ENCODE data around the gene ERVW-1. TPM values are rescaled to one million over a fixed set of nuclear protein-coding genes. Genes with fewer than 3 reads are reported as not detected.
"Not testable (repeated sequence)": the region's sequence is repeated elsewhere in the genome, so short reads cannot be mapped to it uniquely, and the experiment has no call there.

The ERVW-1 gene
- total RNA-seq, 6 experiments from 2014 or later = not detected

DNA sequence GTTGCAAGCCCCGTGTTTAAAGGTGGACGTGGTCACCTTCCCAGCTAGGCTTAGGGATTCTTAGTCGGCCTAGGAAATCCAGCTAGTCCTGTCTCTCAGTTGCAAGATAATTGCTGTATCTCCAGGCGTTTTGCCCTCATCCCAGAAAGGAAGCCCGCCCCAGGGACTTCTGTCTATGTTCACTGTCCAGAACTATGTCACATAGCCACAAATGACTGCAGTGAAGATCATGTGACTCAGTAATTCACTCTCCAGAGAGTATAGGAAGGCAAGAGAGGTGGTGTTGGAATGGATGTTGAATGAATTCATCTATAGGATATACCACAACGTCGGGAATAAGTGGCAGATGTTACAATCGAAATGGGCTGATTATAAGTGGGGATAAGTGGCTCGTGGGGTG lies 349 bp upstream of the ERVW-1 start:
- H3K27me3 Mint-ChIP-seq (ENCODE audit: insufficient read depth) = peaks cover 3% of the 10 kb centered on the region
- no peak for DNase-seq
- no peaks in the 10 kb centered on the region for H3K9me3 Mint-ChIP-seq
- TF ChIP-seq, protein P1, sequence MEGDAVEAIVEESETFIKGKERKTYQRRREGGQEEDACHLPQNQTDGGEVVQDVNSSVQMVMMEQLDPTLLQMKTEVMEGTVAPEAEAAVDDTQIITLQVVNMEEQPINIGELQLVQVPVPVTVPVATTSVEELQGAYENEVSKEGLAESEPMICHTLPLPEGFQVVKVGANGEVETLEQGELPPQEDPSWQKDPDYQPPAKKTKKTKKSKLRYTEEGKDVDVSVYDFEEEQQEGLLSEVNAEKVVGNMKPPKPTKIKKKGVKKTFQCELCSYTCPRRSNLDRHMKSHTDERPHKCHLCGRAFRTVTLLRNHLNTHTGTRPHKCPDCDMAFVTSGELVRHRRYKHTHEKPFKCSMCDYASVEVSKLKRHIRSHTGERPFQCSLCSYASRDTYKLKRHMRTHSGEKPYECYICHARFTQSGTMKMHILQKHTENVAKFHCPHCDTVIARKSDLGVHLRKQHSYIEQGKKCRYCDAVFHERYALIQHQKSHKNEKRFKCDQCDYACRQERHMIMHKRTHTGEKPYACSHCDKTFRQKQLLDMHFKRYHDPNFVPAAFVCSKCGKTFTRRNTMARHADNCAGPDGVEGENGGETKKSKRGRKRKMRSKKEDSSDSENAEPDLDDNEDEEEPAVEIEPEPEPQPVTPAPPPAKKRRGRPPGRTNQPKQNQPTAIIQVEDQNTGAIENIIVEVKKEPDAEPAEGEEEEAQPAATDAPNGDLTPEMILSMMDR (IDR thresholded peaks at IDR 0.05) = no peak
- no peaks in the 10 kb centered on the region for H3K4me1 Mint-ChIP-seq (ENCODE audit: low read depth)
- no peaks in the 10 kb centered on the region for H3K36me3 Mint-ChIP-seq (ENCODE audit: low read depth)
- no peak overlapping the region for H3K27ac Mint-ChIP-seq
- no peak overlapping the region for H3K4me3 Mint-ChIP-seq

DNA sequence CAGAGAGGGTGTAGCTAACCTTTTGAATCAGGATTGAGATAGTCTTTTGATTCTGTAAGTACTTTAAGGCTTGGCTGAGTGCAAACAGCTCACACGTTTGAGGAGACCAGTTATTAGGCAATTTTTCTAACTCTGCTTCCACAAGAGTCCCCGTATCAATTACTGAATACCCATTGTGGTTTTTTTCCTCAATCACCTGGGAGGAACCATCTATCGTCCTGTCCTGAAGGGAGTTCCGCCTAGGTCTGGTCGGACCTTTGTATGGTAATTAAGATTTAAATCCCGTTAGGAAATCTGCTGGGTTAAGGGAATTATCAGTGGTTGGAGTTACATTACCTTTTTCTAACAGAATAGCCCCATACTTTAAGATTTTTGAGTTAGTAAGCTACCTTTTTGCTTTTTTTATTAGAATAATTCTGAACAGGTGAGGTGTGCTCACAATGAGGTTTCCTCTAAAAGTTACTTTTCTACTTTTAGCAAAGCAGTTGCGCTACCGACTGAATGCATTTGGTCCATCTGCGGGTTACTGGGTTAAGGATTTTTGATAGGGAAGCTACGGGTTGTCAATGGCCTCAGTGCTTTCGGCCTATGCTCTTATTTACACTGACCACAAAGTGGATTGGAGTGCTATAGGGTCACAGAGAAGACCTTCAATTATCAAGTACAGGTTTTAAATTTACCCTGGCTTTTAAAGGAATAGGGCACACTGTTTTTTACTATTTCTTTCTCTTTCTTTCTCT lies 1.7 kb downstream of the ERVW-1 start:
- H3K9me3 Mint-ChIP-seq; H3K4me1 Mint-ChIP-seq (ENCODE audit: low read depth); H3K27me3 Mint-ChIP-seq (ENCODE audit: insufficient read depth); H3K4me3 Mint-ChIP-seq; H3K36me3 Mint-ChIP-seq (ENCODE audit: low read depth); DNase-seq; H3K27ac Mint-ChIP-seq: not testable (repeated sequence)

DNA sequence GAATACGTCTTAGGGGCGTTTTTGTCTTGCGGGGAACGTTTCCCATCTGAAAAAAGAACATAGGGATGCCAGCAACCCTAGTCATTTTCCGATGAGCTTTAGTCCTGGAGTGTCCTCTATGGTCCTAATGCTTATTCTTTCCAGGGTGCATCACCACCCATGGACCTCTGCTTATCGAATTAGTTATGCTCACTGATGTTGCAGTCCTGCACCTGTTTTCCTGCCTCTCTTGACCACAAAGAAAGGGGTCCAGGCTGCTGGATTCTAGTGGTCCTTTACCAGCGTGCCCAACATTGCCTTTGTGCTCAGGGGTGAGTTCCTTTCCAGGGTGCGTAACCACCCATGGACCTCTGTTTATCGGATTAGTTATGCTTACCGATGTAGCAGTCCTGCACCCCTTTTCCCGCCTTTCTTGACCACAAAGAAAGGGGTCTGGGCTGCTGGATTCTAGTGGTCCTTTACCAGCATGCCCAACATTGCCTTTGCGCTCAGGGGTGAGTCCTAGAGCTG lies 2.4 kb downstream of the ERVW-1 start:
- not testable (repeated sequence) for H3K4me3 Mint-ChIP-seq; H3K27ac Mint-ChIP-seq; H3K4me1 Mint-ChIP-seq (ENCODE audit: low read depth); H3K9me3 Mint-ChIP-seq; H3K27me3 Mint-ChIP-seq (ENCODE audit: insufficient read depth); H3K36me3 Mint-ChIP-seq (ENCODE audit: low read depth); DNase-seq

DNA sequence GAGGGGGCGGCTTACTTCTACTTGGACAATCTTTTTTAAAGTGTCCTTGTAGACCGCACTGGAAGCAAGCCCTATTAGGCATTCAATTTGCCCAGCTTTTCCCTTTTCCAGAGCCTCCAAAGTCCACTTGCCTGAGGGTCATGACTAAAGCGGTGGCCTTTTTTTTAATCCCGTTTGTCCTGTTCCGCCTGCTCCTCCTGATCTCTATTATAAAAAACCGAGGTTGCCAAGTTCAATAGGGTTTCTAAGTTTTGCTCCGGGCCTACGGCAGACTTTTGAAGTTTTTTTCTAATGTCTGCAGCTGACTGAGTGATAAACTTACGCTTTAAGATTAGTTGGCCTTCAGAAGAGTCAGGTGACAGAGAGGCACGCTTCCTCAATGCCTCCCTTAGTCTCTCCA lies 3.8 kb downstream of the ERVW-1 start:
- not testable (repeated sequence) for H3K27ac Mint-ChIP-seq; H3K4me3 Mint-ChIP-seq; H3K9me3 Mint-ChIP-seq; DNase-seq; H3K27me3 Mint-ChIP-seq (ENCODE audit: insufficient read depth); H3K4me1 Mint-ChIP-seq (ENCODE audit: low read depth); H3K36me3 Mint-ChIP-seq (ENCODE audit: low read depth)

DNA sequence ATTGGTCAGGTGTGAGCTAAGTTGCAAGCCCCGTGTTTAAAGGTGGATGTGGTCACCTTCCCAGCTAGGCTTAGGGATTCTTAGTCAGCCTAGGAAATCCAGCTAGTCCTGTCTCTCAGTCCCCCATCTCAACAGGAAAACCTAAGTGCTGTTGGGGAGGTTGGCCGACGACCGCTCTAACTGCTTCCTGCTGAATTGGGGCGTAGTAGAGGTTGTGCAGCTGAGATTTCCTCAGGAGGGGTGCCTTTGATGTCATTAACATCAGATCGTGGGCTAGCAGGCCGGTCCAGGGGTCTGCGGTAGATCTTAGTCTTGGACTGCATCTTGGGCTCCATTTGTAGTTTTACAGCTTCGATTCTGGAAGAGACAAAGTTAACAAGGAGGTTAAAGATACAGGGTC lies 9.2 kb downstream of the ERVW-1 start:
- Mint-ChIP-seq H3K36me3 (ENCODE audit: low read depth) (peaks cover 16% of the 10 kb centered on the region), H3K9me3 (peaks cover 11% of the 10 kb centered on the region; the same call in 1 of the 2 replicates)
- H3K4me1 Mint-ChIP-seq (ENCODE audit: low read depth); DNase-seq; H3K4me3 Mint-ChIP-seq; H3K27me3 Mint-ChIP-seq (ENCODE audit: insufficient read depth); H3K27ac Mint-ChIP-seq: not testable (repeated sequence)

DNA sequence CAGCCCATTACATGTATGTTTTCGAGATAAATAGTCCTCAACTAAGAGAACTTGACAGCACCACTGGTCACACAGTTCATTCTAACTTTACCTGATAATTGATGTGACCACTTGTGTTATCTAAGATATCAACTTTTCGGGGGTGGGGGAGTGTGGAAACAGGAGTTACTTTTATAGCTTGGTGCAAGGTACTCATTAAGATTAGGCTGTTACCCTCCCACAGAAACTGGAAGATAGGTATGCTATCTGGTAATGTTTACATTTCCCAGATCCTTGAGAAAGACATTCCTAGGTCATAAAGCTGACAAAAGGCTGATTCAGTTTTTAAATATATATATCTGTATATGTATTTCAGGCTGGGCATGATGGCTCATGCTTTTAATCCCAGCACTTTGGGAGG lies 11.1 kb downstream of the ERVW-1 start:
- H3K27me3 Mint-ChIP-seq (ENCODE audit: insufficient read depth) = peaks cover 2% of the 10 kb centered on the region
- 0 out of 2 replicates have a peak, but pooled peaks cover under 1% of the 10 kb centered on the region for H3K4me1 Mint-ChIP-seq (ENCODE audit: low read depth)
- H3K36me3 Mint-ChIP-seq (ENCODE audit: low read depth) = peaks cover 16% of the 10 kb centered on the region
- TF ChIP-seq, protein P1 (IDR thresholded peaks at IDR 0.05) = no peak
- H3K4me3 Mint-ChIP-seq = no peak overlapping the region
- no peak overlapping the region for H3K27ac Mint-ChIP-seq
- no peak for DNase-seq
- H3K9me3 Mint-ChIP-seq = peaks cover 11% of the 10 kb centered on the region; the same call in 1 of the 2 replicates

DNA sequence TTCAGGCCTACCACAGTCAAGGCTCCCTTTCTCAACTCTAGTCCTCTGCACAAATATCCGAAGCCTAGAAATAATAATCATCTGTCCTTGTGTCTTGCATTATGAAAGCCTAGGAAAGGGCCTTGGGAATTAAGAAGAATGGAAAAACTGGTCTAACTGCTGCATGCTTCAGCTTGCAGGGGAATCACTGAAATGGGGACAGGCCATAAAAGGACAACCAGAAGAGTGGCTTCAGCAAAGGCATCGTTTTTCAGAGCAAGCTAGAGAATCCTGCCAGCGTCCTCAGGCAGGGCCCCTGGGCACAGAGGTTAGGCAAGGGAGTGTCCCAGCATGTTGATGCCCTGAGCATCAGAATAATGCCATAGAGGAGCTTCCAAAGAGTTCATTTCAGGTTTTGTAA lies 13.2 kb downstream of the ERVW-1 start:
- Mint-ChIP-seq H3K36me3 (ENCODE audit: low read depth) (peaks cover 15% of the 10 kb centered on the region), H3K27ac (no peak overlapping the region), H3K27me3 (ENCODE audit: insufficient read depth) (no peaks in the 10 kb centered on the region; the same call in 1 of the 2 replicates), H3K4me1 (ENCODE audit: low read depth) (0 out of 2 replicates have a peak, but pooled peaks cover 7% of the 10 kb centered on the region), H3K9me3 (peaks cover 11% of the 10 kb centered on the region; the same call in 1 of the 2 replicates), H3K4me3 (no peak overlapping the region)
- no peak for DNase-seq
- TF ChIP-seq, protein P1 (IDR thresholded peaks at IDR 0.05) = no peak

Data from HFFc6 (cell line).